NCI-H2196 treated with DMSO at 0.1 percent for 48 hours (cell line): ENCODE measurements around the gene CYFIP1.

Source experiments
- DNase-seq: peaks from one replicate; lab custom pipeline; 2025; ENCODE audit not compliant: unreplicated experiment; lab: John Stamatoyannopoulos, UW

CYFIP1 gene

GRCh38 chr15:22968366-22968765, 11.8 kb downstream of the CYFIP1 start:
- DNase-seq, result no peak

DNA sequence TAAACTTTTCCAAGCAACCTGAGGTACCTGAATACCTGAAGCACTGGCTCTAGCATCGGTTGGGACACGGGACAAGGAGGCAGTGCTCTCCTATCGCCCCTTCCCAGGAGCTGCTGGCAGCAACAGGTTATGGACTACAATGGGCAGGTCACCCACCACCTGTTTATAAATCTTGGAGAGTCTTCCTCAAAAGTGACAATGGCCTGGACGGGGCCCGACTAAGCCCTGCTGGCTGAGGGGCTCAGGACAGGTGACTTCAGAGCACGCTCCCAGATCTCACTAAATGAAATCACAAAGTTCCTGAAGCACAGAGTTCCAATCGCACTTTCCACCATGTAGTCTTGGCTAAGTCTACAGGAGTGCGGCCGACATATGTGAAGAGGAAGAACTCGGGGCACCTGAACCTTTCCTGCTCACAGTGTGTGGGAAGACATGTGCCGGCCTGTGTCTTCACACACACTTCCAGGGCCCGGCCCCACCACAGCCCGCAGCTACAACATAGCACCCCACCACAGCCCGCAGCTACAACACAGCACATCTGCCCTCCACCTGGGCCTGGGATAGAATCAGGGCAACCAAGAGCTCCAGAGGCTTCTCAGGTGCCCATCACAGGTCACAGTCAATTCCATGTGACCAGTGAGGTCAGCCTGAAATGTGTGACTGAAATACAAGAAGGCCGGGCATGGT, 12.9 kb downstream of the CYFIP1 start:
- DNase-seq, result no peak

DNA sequence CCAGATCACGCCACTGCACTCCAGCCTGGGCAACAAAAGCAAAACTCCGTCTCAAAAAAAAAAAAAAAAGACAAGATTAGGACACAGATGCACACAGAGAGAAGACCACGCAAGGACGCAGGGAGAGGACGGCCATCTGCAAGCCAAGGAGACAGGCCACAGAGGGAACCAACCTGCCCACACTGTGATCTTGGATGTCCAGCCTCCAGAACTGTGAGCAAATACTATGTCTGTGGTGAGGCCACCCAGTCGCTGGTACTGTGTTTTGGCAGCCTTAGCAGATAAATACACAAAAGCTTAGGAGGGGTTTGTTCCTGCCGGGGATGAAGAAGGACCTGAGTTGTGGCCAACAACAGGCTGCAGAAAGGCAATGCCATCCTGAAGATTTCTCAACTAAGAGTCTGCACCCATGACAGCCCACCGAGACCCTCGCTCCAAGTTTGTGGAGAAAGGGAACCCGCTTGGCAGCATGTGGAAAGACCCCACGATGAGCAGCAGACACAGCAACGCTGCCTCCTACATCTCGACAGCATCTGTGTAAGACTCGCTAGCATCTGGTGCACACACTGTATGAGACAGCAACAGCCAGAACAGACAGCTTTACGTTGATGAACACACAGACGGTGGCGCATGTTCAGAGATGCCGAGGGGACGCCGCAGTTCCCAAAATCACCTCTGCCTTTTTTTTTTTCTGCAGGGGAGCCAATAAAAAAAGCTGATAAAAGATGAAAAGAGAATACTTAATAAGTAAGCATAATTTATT, 13.7 kb downstream of the CYFIP1 start:
- DNase-seq, result no peak

- no peak for DNase-seq
Measured at GRCh38 chr15:22963641-22964040, 16.5 kb downstream of the CYFIP1 start.

- no peak for DNase-seq
Measured at GRCh38 chr15:22962611-22963010, 17.6 kb downstream of the CYFIP1 start.

- DNase-seq, result no peak
Measured at GRCh38 chr15:22961762-22962161, 18.4 kb downstream of the CYFIP1 start.

DNA sequence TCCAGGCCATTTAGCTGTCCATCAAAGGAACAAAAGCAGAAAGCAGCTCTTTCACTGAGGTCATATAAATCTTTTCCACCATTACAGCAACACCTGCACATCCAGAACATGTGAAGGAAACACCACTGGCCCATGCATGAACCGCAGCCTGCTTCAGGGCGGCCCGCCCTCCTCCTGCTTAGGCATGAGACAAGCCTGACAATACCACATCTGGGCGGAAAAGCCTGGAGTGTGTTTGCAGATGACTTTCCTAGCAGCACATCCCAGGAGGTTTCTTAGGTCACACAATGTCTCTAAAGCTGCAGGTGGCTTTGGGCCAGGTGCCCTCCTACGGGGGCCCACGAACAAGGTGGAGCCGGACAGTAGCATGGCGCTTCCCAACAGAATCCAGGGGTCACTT, 19.6 kb downstream of the CYFIP1 start:
- DNase-seq, result no peak

DNA sequence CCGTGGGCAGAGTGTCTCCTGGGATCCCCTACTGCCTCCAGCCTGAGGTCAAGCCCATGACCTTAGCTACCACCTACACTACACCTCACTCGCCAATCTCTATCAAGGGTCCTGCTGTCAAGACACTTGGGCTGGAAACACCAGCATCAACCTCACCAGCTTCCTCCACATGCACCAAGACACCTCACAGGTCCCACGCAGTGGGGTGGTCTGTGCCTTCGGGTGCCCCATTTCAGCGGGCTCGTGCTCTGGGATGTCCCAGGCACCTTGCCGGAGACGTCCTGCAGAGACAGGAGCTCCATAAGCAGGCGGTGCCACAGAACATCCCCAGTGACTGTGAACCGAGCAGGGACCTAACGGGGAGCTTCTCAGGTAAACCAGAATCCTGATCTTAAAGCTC, 20.0 kb downstream of the CYFIP1 start:
- DNase-seq, result no peak

GRCh38 chr15:22959321-22960101, 20.7 kb downstream of the CYFIP1 start:
- no peak for DNase-seq

GRCh38 chr15:22958487-22959280, 21.5 kb downstream of the CYFIP1 start:
- DNase-seq, result no peak

DNA sequence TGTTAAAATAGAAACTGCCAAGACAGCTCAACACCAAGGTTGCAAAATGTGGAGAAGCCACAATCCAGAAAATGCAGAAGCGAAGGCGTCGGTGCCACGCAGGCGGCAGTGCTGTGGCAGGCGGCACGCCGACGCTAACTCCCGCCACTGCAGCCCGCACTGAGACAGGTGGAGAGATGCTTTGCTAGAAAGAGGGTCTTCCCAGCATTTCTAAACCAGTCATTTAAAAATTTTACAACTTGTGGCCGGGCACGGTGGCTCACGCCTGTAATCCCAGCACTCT, 23.2 kb downstream of the CYFIP1 start:
- no peak for DNase-seq

- no peak for DNase-seq
Measured at GRCh38 chr15:22956257-22956977, 23.8 kb downstream of the CYFIP1 start.

DNA sequence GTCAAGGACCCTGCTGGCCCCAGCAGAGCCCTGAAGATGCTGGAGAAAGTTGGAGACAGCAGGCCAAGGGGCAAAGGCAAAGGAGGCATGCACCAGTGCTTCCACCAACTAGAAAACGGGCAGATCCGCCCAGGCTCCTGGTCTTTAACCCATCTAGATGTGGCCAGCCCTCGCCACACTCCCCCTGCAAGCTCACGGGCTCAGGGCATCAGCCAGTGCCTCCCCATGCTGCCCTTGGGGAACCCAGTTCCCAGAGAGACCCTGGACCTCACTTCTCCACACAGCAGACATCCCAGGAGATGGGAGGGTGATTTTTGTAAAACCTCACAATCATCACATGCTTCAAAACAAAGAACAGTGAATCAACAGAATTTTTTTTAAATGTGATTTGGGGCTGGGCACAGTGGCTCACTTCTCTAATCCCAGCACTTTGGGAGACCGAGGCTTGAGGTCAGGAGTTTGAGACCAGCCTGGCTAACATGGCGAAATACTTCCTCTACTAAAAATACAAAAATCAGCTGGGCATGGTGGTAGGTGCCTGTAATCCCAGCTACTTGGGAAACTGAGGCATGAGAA, 24.5 kb downstream of the CYFIP1 start:
- DNase-seq, result no peak

GRCh38 chr15:22954798-22955543, 25.2 kb downstream of the CYFIP1 start:
- no peak for DNase-seq

DNA sequence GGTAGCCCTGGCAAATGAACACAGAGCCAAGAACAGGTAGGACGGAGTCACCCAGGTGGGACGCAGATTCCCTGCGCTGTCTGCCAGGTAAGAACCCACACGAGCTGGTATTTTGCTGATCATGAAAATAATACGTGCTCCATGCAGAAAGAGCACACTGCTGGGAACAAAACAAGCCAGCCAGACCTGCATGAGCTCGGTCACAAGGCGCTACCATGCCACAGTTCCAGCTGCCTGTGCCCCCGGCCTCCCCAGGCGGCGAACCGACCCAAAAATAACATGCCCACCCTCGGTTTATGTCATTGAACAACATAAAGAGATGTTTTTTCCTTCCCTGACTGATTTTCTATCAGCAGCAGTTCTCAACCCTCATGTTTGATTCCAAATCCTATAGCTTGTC, 25.8 kb downstream of the CYFIP1 start:
- DNase-seq, result no peak

DNA sequence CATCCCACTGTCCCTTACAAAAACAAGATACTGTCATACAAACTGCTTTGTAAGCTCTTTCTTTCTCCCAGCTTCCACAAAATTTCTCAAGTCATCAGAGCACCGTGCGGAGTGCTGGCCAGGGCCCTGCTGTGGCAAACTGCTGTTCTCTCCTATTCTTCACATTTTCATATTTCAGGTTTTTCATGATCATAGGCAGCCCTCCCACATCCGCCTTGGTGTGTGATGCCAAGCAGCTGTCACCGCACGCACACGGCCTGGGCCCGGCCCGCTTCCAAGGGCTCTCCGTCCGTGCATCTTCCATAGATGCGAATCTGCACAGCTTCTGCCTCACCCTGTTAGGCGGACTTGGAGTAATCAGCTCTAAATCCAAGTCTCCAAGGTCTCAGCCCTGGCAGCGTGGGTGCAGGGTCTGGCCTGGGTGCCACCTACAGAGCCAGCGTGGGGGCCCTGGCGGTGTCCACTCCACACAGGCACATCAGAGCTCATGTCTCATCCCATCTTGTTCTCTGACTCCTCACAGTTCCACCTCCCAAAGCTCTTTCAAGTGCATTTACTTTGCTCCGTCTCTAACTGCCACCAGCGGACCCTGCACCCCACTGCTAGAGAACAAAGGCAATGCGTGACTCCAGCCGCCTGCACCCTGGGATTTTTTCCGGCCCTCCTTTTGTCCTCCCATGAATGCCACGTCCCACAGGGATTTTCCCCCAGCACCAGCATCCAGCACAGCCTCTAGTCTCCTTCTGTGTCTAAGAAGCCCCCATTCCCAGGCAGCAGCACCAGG, 27.2 kb downstream of the CYFIP1 start:
- DNase-seq, result no peak

GRCh38 chr15:22951381-22952280, 28.5 kb downstream of the CYFIP1 start:
- no peak for DNase-seq

DNA sequence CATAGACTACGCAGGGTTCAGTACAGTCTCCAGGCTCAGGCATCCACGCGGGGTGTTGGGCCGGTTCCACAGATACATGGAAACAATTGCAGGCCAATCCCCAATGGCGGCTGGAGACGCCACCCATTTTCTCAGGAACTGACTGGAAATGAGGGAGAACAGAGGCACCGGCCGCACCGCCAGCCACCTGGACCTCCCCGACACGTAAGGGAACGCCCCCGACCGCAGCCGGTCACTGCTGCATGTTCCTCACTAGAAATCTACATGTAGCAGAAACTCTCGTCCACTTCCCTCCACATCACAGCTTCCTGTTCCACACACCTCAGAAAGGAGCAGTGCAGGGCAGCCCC, 29.2 kb downstream of the CYFIP1 start:
- DNase-seq, result no peak
